H1 (cell line): ENCODE results near the gene STRN4. TPM values are rescaled to one million over a fixed set of nuclear protein-coding genes. Genes with fewer than 3 reads are reported as not detected.
A peak's percentile ranks its signal among the peaks of the same experiment; 100 is the strongest.

Experiments used
- CBX5 ChIP-seq: fragments of 300-800, 300-1000 bp; sonication (generic); IDR thresholded peaks from 2 replicates; pipeline ENCODE4 v1.7.1; 2016; ENCODE audit warnings: antibody characterized with exemption, low read length, low read depth
- CBX8 ChIP-seq: fragments of 300-800, 300-1000 bp; sonication (generic); IDR thresholded peaks from 2 replicates; pipeline ENCODE4 v1.7.1; 2016; ENCODE audit warnings: low read depth, low read length, borderline replicate concordance
- CHD1 ChIP-seq: IDR thresholded peaks from 2 replicates; pipeline ENCODE4 v1.6.1; 2012; ENCODE audit warnings: low read depth, low read length, improper control_type of control experiment
- CHD2 ChIP-seq: IDR thresholded peaks from 2 replicates; pipeline ENCODE4 v1.6.1; 2012; ENCODE audit warnings: low read length, improper control_type of control experiment
- FOSL1 ChIP-seq: IDR thresholded peaks from 2 replicates; pipeline ENCODE4 v1.6.1; 2011; ENCODE audit warnings: mild to moderate bottlenecking, low read depth, low read length, moderate library complexity; ENCODE audit not compliant: insufficient read depth
- KDM1A ChIP-seq: fragments of 200-600, 300-600 bp; sonication (generic); IDR thresholded peaks from 2 replicates; pipeline ENCODE4 v1.7.1; 2016; ENCODE audit warnings: mild to moderate bottlenecking, low read length, borderline replicate concordance
- KDM5A ChIP-seq: fragments of 200-600 bp; IDR thresholded peaks from 2 replicates; pipeline ENCODE4 v1.7.1; 2012; ENCODE audit warnings: mild to moderate bottlenecking, low read length, inconsistent platforms, mixed read lengths
- MAFK ChIP-seq: IDR thresholded peaks from 2 replicates; pipeline ENCODE4 v1.6.1; 2012; ENCODE audit warnings: low read depth, mild to moderate bottlenecking, improper control_type of control experiment, low read length
- NANOG ChIP-seq: IDR thresholded peaks from 2 replicates; pipeline ENCODE4 v1.6.1; 2011; ENCODE audit warnings: low read length, low read depth, mild to moderate bottlenecking, inconsistent platforms; ENCODE audit not compliant: insufficient read depth, poor library complexity, severe bottlenecking
- NRF1 ChIP-seq: IDR thresholded peaks from 2 replicates; pipeline ENCODE4 v1.6.1; 2011; ENCODE audit warnings: mild to moderate bottlenecking, low read depth, low read length, improper control_type of control experiment
- RNF2 ChIP-seq: fragments of 200-900, 300-1000 bp; sonication (generic); IDR thresholded peaks from 2 replicates; pipeline ENCODE4 v1.7.1; 2016; ENCODE audit warnings: borderline replicate concordance, low read depth, mild to moderate bottlenecking, antibody characterized with exemption, low read length; ENCODE audit not compliant: poor library complexity, severe bottlenecking; ENCODE audit errors: missing control alignments
- SAP30 ChIP-seq: fragments of 300-600 bp; sonication (generic); IDR thresholded peaks from 2 replicates; pipeline ENCODE4 v1.7.1; 2012; ENCODE audit warnings: low read length, moderate library complexity, mild to moderate bottlenecking, inconsistent platforms; ENCODE audit not compliant: insufficient read depth, insufficient replicate concordance
- SIRT6 ChIP-seq: IDR thresholded peaks from one replicate; pipeline ENCODE4 v1.7.1; 2012; ENCODE audit warnings: low read length, inconsistent platforms
- SP1 ChIP-seq: IDR thresholded peaks from 2 replicates; pipeline ENCODE4 v1.6.1; 2011; ENCODE audit warnings: low read depth, low read length
- SP2 ChIP-seq: IDR thresholded peaks from 2 replicates; pipeline ENCODE4 v1.6.1; 2012; ENCODE audit warnings: mild to moderate bottlenecking, low read length, inconsistent platforms
- SRF ChIP-seq: IDR thresholded peaks from 2 replicates; pipeline ENCODE4 v1.6.1; 2011; ENCODE audit warnings: mild to moderate bottlenecking, low read depth, low read length, moderate library complexity
- TBP ChIP-seq: IDR thresholded peaks from 2 replicates; pipeline ENCODE4 v1.6.1; 2011; ENCODE audit warnings: low read depth, low read length, improper control_type of control experiment
- polyA plus RNA-seq, 7 experiments: library from polyadenylated mRNA; depleted of rRNA in 3 of 7; stranded (reverse) in 5 of 7; unstranded in 2 of 7; fragments of >200 nt in 5 of 7; fragments of 200-250 nt in 2 of 7; gene quantifications; 1 replicate in 5 of 7; 2 replicates in 1 of 7; 4 replicates in 1 of 7; pipeline versions ENCODE4 v1.2.1 to v1.2.3, GENCODE V29; 2011 to 2013; ENCODE audit warnings: missing spikeins in 2 of 7, mixed read lengths in 2 of 7
- total RNA-seq: library from RNA; stranded (reverse); fragmentation: NEBNext Ultra II Directional; extraction: Animal tissue kit (Norgen Biotek cat#: 25700); gene quantifications from 2 replicates; pipeline ENCODE4 v1.2.1, GENCODE V29; 2021
- TF ChIP-seq, protein P1 (sequence below): IDR thresholded peaks from 2 replicates; pipeline ENCODE4 v1.6.1; 2011; ENCODE audit warnings: low read length, improper control_type of control experiment
- TF ChIP-seq, protein P2 (sequence below): IDR thresholded peaks from 2 replicates; pipeline ENCODE4 v1.6.1; 2012; ENCODE audit warnings: low read length, inconsistent platforms

The STRN4 gene
- total and polyA plus RNA-seq, 2 of the 8 experiments (the other 6 are each of a cell fraction or from before 2014, with no cell fraction given) = 120 to 187 TPM

DNA sequence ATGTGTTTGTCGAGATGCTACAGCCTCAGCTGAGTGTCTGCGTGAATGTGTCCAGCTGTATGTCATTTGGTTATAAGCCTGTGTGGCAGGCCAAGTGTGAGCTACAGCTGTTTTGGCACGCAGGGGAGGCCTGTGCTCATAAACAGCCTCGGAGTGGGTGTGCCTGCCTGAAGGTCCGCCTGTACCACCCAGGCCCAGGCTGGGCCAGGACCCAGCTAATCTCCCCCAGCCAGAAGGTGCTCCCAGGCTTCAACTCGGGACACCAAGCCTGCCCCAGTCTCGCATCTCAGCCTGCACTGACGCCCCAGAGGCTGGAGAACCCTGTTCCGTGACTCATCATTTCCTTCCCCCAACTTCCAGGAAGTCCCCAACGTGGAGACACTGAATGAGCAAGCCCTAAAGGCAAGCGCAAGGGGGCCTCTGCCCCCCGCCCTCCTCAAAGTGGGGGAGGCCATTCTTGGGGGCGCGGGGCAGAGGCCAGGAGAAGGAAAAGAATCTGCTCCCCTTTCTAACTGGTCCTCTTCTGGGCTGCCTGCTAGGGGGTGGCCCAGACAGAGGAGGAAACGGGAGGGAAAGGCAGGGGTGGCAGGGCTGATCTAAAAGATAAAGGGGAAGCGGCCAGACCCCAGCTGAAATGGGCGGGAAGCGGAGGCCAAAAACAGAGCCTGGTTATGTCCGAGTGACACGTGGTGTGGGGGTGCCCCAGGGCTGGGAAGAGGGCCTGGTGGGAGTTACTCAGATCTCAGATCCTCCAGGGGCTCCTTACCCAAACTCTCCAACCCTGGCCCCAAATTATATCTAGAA is 40.2 kb upstream of the STRN4 start (continued):
- TF ChIP-seq NRF1 = no peak
- no peak for TF ChIP-seq NANOG
- no peak for TF ChIP-seq SRF
- no peak for TF ChIP-seq KDM1A
- TF ChIP-seq, protein P1, sequence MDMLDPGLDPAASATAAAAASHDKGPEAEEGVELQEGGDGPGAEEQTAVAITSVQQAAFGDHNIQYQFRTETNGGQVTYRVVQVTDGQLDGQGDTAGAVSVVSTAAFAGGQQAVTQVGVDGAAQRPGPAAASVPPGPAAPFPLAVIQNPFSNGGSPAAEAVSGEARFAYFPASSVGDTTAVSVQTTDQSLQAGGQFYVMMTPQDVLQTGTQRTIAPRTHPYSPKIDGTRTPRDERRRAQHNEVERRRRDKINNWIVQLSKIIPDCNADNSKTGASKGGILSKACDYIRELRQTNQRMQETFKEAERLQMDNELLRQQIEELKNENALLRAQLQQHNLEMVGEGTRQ = no peak
- no peak for TF ChIP-seq CHD1
- TF ChIP-seq CBX5 = no peak
- no peak for TF ChIP-seq FOSL1
- peak; percentile 46; the same call in 1 of the 2 replicates for TF ChIP-seq MAFK
- no peak for TF ChIP-seq SIRT6
- TF ChIP-seq, protein P2, sequence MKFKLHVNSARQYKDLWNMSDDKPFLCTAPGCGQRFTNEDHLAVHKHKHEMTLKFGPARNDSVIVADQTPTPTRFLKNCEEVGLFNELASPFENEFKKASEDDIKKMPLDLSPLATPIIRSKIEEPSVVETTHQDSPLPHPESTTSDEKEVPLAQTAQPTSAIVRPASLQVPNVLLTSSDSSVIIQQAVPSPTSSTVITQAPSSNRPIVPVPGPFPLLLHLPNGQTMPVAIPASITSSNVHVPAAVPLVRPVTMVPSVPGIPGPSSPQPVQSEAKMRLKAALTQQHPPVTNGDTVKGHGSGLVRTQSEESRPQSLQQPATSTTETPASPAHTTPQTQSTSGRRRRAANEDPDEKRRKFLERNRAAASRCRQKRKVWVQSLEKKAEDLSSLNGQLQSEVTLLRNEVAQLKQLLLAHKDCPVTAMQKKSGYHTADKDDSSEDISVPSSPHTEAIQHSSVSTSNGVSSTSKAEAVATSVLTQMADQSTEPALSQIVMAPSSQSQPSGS = no peak
- no peak for TF ChIP-seq SP2
- no peak for TF ChIP-seq RNF2
- TF ChIP-seq SP1 = no peak
- no peak for TF ChIP-seq CBX8
- TF ChIP-seq TBP = no peak
- TF ChIP-seq KDM5A = no peak
- no peak for TF ChIP-seq CHD2
- TF ChIP-seq SAP30 = peak; percentile 80
- TF ChIP-seq, all 59 proteins: peak for 10
